OCI-M2 (cell line): Measurements from ENCODE around the gene GALT.

Source experiments
- DNase-seq: peaks from one replicate; lab custom pipeline; 2025; ENCODE audit not compliant: unreplicated experiment; lab: John Stamatoyannopoulos, UW

The GALT gene

GRCh38 chr9:34651876-34652601 lies 5.6 kb downstream of the GALT start, which contains the start of gene IL11RA:
Gene IL11RA (plus strand): TSS chr9:34652185. CDS start chr9:34655218, 3,033 bp downstream.
- DNase-seq: no peak

GRCh38 chr9:34652602-34653000 lies 6.1 kb downstream of the GALT start:
- no peak for DNase-seq

- DNase-seq: no peak
Measured at GRCh38 chr9:34653151-34654072, 6.9 kb downstream of the GALT start.

GRCh38 chr9:34654323-34655051 lies 8.0 kb downstream of the GALT start:
- no peak for DNase-seq

- DNase-seq: no peak
Measured at GRCh38 chr9:34655394-34655793, 8.9 kb downstream of the GALT start.

GRCh38 chr9:34656992-34657391 lies 10.5 kb downstream of the GALT start:
- no peak for DNase-seq

GRCh38 chr9:34658461-34658860 lies 12.0 kb downstream of the GALT start:
- no peak for DNase-seq

- no peak for DNase-seq
Measured at GRCh38 chr9:34659592-34660253, 13.2 kb downstream of the GALT start.

- no peak for DNase-seq
Measured at GRCh38 chr9:34662526-34663302, 16.2 kb downstream of the GALT start, which contains the start of gene CCL27. Gene CCL27 (minus strand): TSS chr9:34662657. CDS start chr9:34662633, 24 bp downstream.

GRCh38 chr9:34663303-34663605 lies 16.8 kb downstream of the GALT start:
- no peak for DNase-seq

- peak; percentile 51 for DNase-seq
Measured at GRCh38 chr9:34664281-34665066, 18.0 kb downstream of the GALT start.

GRCh38 chr9:34665067-34665380 lies 18.5 kb downstream of the GALT start:
- no peak for DNase-seq

- DNase-seq: peak; percentile 8
Measured at GRCh38 chr9:34665381-34666250, 19.1 kb downstream of the GALT start.

GRCh38 chr9:34669809-34670562 lies 23.5 kb downstream of the GALT start:
- DNase-seq: no peak

- no peak for DNase-seq
Measured at GRCh38 chr9:34671307-34671706, 24.8 kb downstream of the GALT start.

GRCh38 chr9:34674440-34674839 lies 28.0 kb downstream of the GALT start:
- no peak for DNase-seq

- no peak for DNase-seq
Measured at GRCh38 chr9:34675048-34675714, 28.7 kb downstream of the GALT start.
